H1 (cell line): ENCODE measurements around the gene SMARCB1. TPM values are rescaled to one million over a fixed set of nuclear protein-coding genes. Genes with fewer than 3 reads are reported as not detected.

Experiments
- CTCF ChIA-PET: fragments of 300-600 bp; sonication (Branson Sonifier 250); formaldehyde crosslinking; loops from one replicate; lab custom pipeline; 2021; ENCODE audit not compliant: partially characterized antibody; lab: Charles Lee
- POLR2A ChIA-PET: fragments of 300-600 bp; sonication (Branson Sonifier 250); formaldehyde crosslinking; loops from one replicate; lab custom pipeline; 2021; ENCODE audit warnings: inconsistent platforms; ENCODE audit not compliant: partially characterized antibody; lab: Charles Lee
- DNase-seq, 2 experiments: peaks; one replicate each; pipeline versions ENCODE4 v3.0.0 to v3.0.0-alpha.2; 2010 to 2022; ENCODE audit warnings: low spot score in 2 of 2, low read depth in 1 of 2, mixed read lengths in 1 of 2
- FAIRE-seq: peaks from 2 replicates; lab custom pipeline; 2011; peaks lifted over from hg19 to GRCh38; lab: Jason Lieb, UNC
- H2AFZ ChIP-seq: 2 replicates; pipeline ENCODE4 v1.8.1; 2012; ENCODE audit warnings: low read length, inconsistent platforms
- H2AK5ac ChIP-seq: 2 replicates; pipeline ENCODE4 v1.6.1; 2013; ENCODE audit warnings: low read depth, low read length
- H2BK120ac ChIP-seq: replicated peaks from 2 replicates; pipeline ENCODE3; 2013; ENCODE audit warnings: low read depth, low read length, inconsistent platforms
- H2BK12ac ChIP-seq: 2 replicates; pipeline ENCODE4 v1.6.1; 2013; ENCODE audit warnings: low read depth, low read length
- H2BK15ac ChIP-seq: 2 replicates; pipeline ENCODE4 v1.6.1; 2013; ENCODE audit warnings: low read length
- H2BK20ac ChIP-seq: 2 replicates; pipeline ENCODE4 v1.6.1; 2013; ENCODE audit warnings: low read length
- H2BK5ac ChIP-seq: 2 replicates; pipeline ENCODE4 v1.6.1; 2013; ENCODE audit warnings: low read depth, low read length
- H3K14ac ChIP-seq: 2 replicates; pipeline ENCODE4 v1.6.1; 2013; ENCODE audit warnings: inconsistent platforms; ENCODE audit not compliant: insufficient read length
- H3K18ac ChIP-seq: 2 replicates; pipeline ENCODE4 v1.6.1; 2013; ENCODE audit warnings: low read length; ENCODE audit errors: extremely low read depth
- H3K23ac ChIP-seq: 2 replicates; pipeline ENCODE4 v1.6.1; 2013; ENCODE audit warnings: inconsistent platforms; ENCODE audit not compliant: insufficient read length
- H3K23me2 ChIP-seq: 2 replicates; pipeline ENCODE4 v1.6.1; 2013; ENCODE audit warnings: low read depth, low read length
- H3K27ac ChIP-seq: 2 replicates; pipeline ENCODE4 v1.6.1; 2011; ENCODE audit warnings: low read depth, low read length, inconsistent platforms
- H3K27me3 ChIP-seq, 4 experiments: replicated peaks in 1 of 4; 1 replicate in 1 of 4; 2 replicates in 3 of 4; pipeline versions ENCODE4 v1.6.1 to v1.8.1; 2011 to 2013; ENCODE audit warnings: low read length in 3 of 4, mild to moderate bottlenecking in 3 of 4, inconsistent platforms in 2 of 4, mixed read lengths in 2 of 4, moderate library complexity in 1 of 4; ENCODE audit not compliant: control insufficient read depth in 3 of 4, insufficient read depth in 3 of 4; ENCODE audit errors: extremely low read depth in 1 of 4
- H3K36me3 ChIP-seq, 4 experiments: 2 replicates each; pipeline versions ENCODE4 v1.6.1 to v1.8.1; 2011 to 2013; ENCODE audit warnings: mild to moderate bottlenecking in 4 of 4, low read length in 3 of 4, moderate library complexity in 2 of 4, control low read depth in 1 of 4, inconsistent platforms in 1 of 4; ENCODE audit not compliant: insufficient read depth in 4 of 4, control insufficient read depth in 2 of 4
- H3K4ac ChIP-seq: replicated peaks from 2 replicates; pipeline ENCODE3; 2013; ENCODE audit warnings: low read length, low read depth, mixed read lengths, inconsistent platforms; ENCODE audit not compliant: insufficient read length
- H3K4me1 ChIP-seq, 4 experiments: replicated peaks in 1 of 4; 1 replicate in 1 of 4; 2 replicates in 3 of 4; pipeline versions ENCODE4 v1.6.1 to v1.8.1; 2011 to 2013; ENCODE audit warnings: low read length in 3 of 4, inconsistent platforms in 2 of 4, mixed read lengths in 1 of 4; ENCODE audit not compliant: insufficient read depth in 4 of 4, control insufficient read depth in 3 of 4
- H3K4me2 ChIP-seq, 2 experiments: 2 replicates each; pipeline versions ENCODE4 v1.6.1 to v1.8.1; 2011 to 2013; ENCODE audit warnings: low read depth in 2 of 2, low read length in 2 of 2, control low read depth in 1 of 2, inconsistent platforms in 1 of 2, mild to moderate bottlenecking in 1 of 2; ENCODE audit not compliant: insufficient read depth in 1 of 2
- H3K4me3 ChIP-seq, 4 experiments: fragments of 200-600, 300-600 bp in 1 of 4; sonication (generic), shearing (Covaris generic), sonication (Bioruptor Twin) in 1 of 4; 2 replicates each; pipeline versions ENCODE4 v1.5.1 to v1.8.1; 2011 to 2016; ENCODE audit warnings: low read length in 4 of 4, low read depth in 3 of 4, control low read depth in 2 of 4, inconsistent platforms in 2 of 4, mild to moderate bottlenecking in 2 of 4, mixed read lengths in 1 of 4, moderate library complexity in 1 of 4; ENCODE audit not compliant: insufficient read depth in 2 of 4; ENCODE audit errors: extremely low read depth in 1 of 4
- H3K56ac ChIP-seq: replicated peaks from 2 replicates; pipeline ENCODE3; 2013; ENCODE audit warnings: low read depth, mild to moderate bottlenecking, mixed read lengths, low read length, inconsistent platforms; ENCODE audit not compliant: insufficient read length
- H3K79me1 ChIP-seq: 2 replicates; pipeline ENCODE4 v1.6.1; 2013; ENCODE audit warnings: low read depth, low read length, control low read depth
- H3K79me2 ChIP-seq, 2 experiments: 2 replicates each; pipeline versions ENCODE4 v1.6.1 to v1.8.1; 2012 to 2013; ENCODE audit warnings: low read length in 2 of 2, mild to moderate bottlenecking in 2 of 2, inconsistent platforms in 1 of 2; ENCODE audit not compliant: insufficient read depth in 2 of 2, control insufficient read depth in 1 of 2
- H3K9ac ChIP-seq, 4 experiments: replicated peaks in 1 of 4; 1 replicate in 1 of 4; 2 replicates in 3 of 4; pipeline versions ENCODE4 v1.6.1 to v1.8.1; 2011 to 2013; ENCODE audit warnings: low read depth in 3 of 4, low read length in 3 of 4, control low read depth in 2 of 4, mild to moderate bottlenecking in 2 of 4, moderate library complexity in 2 of 4, inconsistent platforms in 1 of 4; ENCODE audit errors: extremely low read depth in 1 of 4
- H3K9me3 ChIP-seq, 2 experiments: 2 replicates each; pipeline versions ENCODE4 v1.6.1 to v1.8.1; 2012 to 2013; ENCODE audit warnings: mild to moderate bottlenecking in 2 of 2, moderate library complexity in 2 of 2, control low read depth in 1 of 2, inconsistent platforms in 1 of 2, low read depth in 1 of 2, low read length in 1 of 2, mixed read lengths in 1 of 2; ENCODE audit not compliant: insufficient read depth in 2 of 2
- H4K20me1 ChIP-seq, 2 experiments: replicated peaks in 1 of 2; 2 replicates each; pipeline versions ENCODE3 to v1.8.1; 2011 to 2013; ENCODE audit warnings: inconsistent platforms in 2 of 2, low read length in 2 of 2, mild to moderate bottlenecking in 1 of 2; ENCODE audit not compliant: insufficient read depth in 2 of 2, control insufficient read depth in 1 of 2
- H4K5ac ChIP-seq: 2 replicates; pipeline ENCODE4 v1.6.1; 2013; ENCODE audit warnings: low read length, low read depth, mixed read lengths, inconsistent platforms; ENCODE audit not compliant: insufficient read length
- H4K8ac ChIP-seq: 2 replicates; pipeline ENCODE4 v1.8.0; 2013; ENCODE audit warnings: mild to moderate bottlenecking, moderate library complexity, low read length, inconsistent platforms; ENCODE audit not compliant: insufficient read depth; ENCODE audit errors: extremely low read depth
- H4K91ac ChIP-seq: replicated peaks from 2 replicates; pipeline ENCODE3; 2013; ENCODE audit warnings: low read length, mixed read lengths, inconsistent platforms; ENCODE audit not compliant: insufficient read length
- FOSL1 ChIP-seq: IDR thresholded peaks from 2 replicates; pipeline ENCODE4 v1.6.1; 2011; ENCODE audit warnings: mild to moderate bottlenecking, low read depth, low read length, moderate library complexity; ENCODE audit not compliant: insufficient read depth
- HDAC2 ChIP-seq, 2 experiments: fragments of 300-600 bp in 1 of 2; sonication (generic) in 1 of 2; IDR thresholded peaks; 2 replicates each; pipeline ENCODE4 v1.6.1; 2011 to 2012; ENCODE audit warnings: low read depth in 2 of 2, low read length in 2 of 2, mild to moderate bottlenecking in 2 of 2, moderate library complexity in 2 of 2, borderline replicate concordance in 1 of 2, inconsistent platforms in 1 of 2
- JUN ChIP-seq: IDR thresholded peaks from 2 replicates; pipeline ENCODE4 v1.6.1; 2011; ENCODE audit warnings: low read depth, mild to moderate bottlenecking, improper control_type of control experiment, low read length
- PHF8 ChIP-seq: fragments of 200-600 bp; sonication (generic); conservative IDR thresholded peaks from 2 replicates; pipeline ENCODE4 v1.7.1; 2012; ENCODE audit warnings: low read depth, mild to moderate bottlenecking, inconsistent platforms, low read length, moderate library complexity
- TCF12 ChIP-seq: IDR thresholded peaks from 2 replicates; pipeline ENCODE4 v1.6.1; 2011; ENCODE audit warnings: low read depth, mild to moderate bottlenecking, low read length
- WGBS, 2 experiments: shearing (Covaris generic) in 1 of 2; methylation state at CpG; one replicate each; pipeline versions ENCODE4 v1.1.6 to v1.1.7; 2013 to 2015; ENCODE audit warnings: low lambda C conversion rate in 2 of 2, mixed read lengths in 2 of 2, inconsistent platforms in 1 of 2, low coverage in 1 of 2, missing lambda C conversion rate in 1 of 2; ENCODE audit not compliant: insufficient replicate concordance in 2 of 2, insufficient coverage in 1 of 2, insufficient read length in 1 of 2; ENCODE audit errors: extremely low coverage in 1 of 2, missing lambda C conversion rate in 1 of 2; 5-methylcytosine and 5-hydroxymethylcytosine counted together
- polyA plus RNA-seq, 7 experiments: library from polyadenylated mRNA; depleted of rRNA in 3 of 7; stranded (reverse) in 5 of 7; unstranded in 2 of 7; fragments of >200 nt in 5 of 7; fragments of 200-250 nt in 2 of 7; gene quantifications; 1 replicate in 5 of 7; 2 replicates in 1 of 7; 4 replicates in 1 of 7; pipeline versions ENCODE4 v1.2.1 to v1.2.3, GENCODE V29; 2011 to 2013; ENCODE audit warnings: missing spikeins in 2 of 7, mixed read lengths in 2 of 7
- total RNA-seq: library from RNA; stranded (reverse); fragmentation: NEBNext Ultra II Directional; extraction: Animal tissue kit (Norgen Biotek cat#: 25700); gene quantifications from 2 replicates; pipeline ENCODE4 v1.2.1, GENCODE V29; 2021

Gene SMARCB1
- total and polyA plus RNA-seq, 2 of the 8 experiments (the other 6 are each of a cell fraction or from before 2014, with no cell fraction given): 116 to 145 TPM

GRCh38 chr22:23832226-23833016, 45.7 kb downstream of the SMARCB1 start:
- no peak overlapping the region for H2BK5ac ChIP-seq
- no peak overlapping the region for H2AFZ ChIP-seq
- no peak overlapping the region for H2BK15ac ChIP-seq
- no peaks in the 10 kb centered on the region; a peak in 1 of 7 replicates for H3K27me3 ChIP-seq
- peaks cover 6 to 29% of the 10 kb centered on the region in 2 experiments for H4K20me1 ChIP-seq
- no peak overlapping the region for H2BK12ac ChIP-seq
- ChIA-PET POLR2A (interaction anchor here (1.3 kb wide), 1 partner anchor 64 kb away, joined by 3 read pairs; no protein-coding TSS in a partner anchor), CTCF (interaction anchor here (0.6 to 1.2 kb wide), 2 partner anchors 14 to 43 kb away, joined by 3 to 4 read pairs; no protein-coding TSS in a partner anchor)
- H3K14ac ChIP-seq: no peak overlapping the region
- H3K4me3 ChIP-seq: no peak overlapping the region
- 81% methylated on average over 11 of the region's 11 CpGs; no CpG with 5 or more reads in 1 of the 2 experiments for WGBS, 2 experiments
- H4K8ac ChIP-seq: no peak overlapping the region
- H3K4ac ChIP-seq: no peak overlapping the region
- H3K79me2 ChIP-seq: no peaks in the 10 kb centered on the region; a peak in 1 of 4 replicates
- no peak overlapping the region for H3K9ac ChIP-seq
- peaks cover 4% of the 10 kb centered on the region; the same call in 1 of the 2 replicates for H3K79me1 ChIP-seq
- peaks cover 0 to 2% (median 0%) of the 10 kb centered on the region in 4 experiments; a peak in 1 of 7 replicates for H3K4me1 ChIP-seq
- no peak overlapping the region for H3K27ac ChIP-seq
- H4K5ac ChIP-seq: no peak overlapping the region
- no peaks in the 10 kb centered on the region for H3K23me2 ChIP-seq
- FAIRE-seq (no peak), DNase-seq (no peak)
- H3K36me3 ChIP-seq: peaks cover 0 to 27% (median 10%) of the 10 kb centered on the region in 4 experiments; a peak in 4 of 8 replicates
- H4K91ac ChIP-seq: no peak overlapping the region
- no peak overlapping the region for H3K18ac ChIP-seq
- H3K9me3 ChIP-seq: no peaks in the 10 kb centered on the region
- no peak for TF ChIP-seq JUN
- no peak for TF ChIP-seq FOSL1
- TF ChIP-seq TCF12: no peak
- no peak for TF ChIP-seq HDAC2 (IDR thresholded peaks at IDR 0.05; ENCODE audit: borderline replicate concordance in 1 of 2, low read depth in 2 of 2, low read length in 2 of 2)
- TF ChIP-seq PHF8: no peak
- H3K56ac ChIP-seq: no peak overlapping the region
- no peak overlapping the region for H2AK5ac ChIP-seq
- H3K4me2 ChIP-seq: no peak overlapping the region
- H2BK20ac ChIP-seq: no peak overlapping the region
- no peak overlapping the region for H2BK120ac ChIP-seq
- no peak overlapping the region for H3K23ac ChIP-seq
